NCI-H1436 (cell line): ENCODE results near the gene LRCH4.
A peak's percentile ranks its signal among the peaks of the same experiment; 100 is the strongest.

ENCODE experiments used
- DNase-seq: peaks from one replicate; lab custom pipeline; 2025; lab: John Stamatoyannopoulos, UW

Gene LRCH4, protein sequence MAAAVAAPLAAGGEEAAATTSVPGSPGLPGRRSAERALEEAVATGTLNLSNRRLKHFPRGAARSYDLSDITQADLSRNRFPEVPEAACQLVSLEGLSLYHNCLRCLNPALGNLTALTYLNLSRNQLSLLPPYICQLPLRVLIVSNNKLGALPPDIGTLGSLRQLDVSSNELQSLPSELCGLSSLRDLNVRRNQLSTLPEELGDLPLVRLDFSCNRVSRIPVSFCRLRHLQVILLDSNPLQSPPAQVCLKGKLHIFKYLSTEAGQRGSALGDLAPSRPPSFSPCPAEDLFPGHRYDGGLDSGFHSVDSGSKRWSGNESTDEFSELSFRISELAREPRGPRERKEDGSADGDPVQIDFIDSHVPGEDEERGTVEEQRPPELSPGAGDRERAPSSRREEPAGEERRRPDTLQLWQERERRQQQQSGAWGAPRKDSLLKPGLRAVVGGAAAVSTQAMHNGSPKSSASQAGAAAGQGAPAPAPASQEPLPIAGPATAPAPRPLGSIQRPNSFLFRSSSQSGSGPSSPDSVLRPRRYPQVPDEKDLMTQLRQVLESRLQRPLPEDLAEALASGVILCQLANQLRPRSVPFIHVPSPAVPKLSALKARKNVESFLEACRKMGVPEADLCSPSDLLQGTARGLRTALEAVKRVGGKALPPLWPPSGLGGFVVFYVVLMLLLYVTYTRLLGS

DNA sequence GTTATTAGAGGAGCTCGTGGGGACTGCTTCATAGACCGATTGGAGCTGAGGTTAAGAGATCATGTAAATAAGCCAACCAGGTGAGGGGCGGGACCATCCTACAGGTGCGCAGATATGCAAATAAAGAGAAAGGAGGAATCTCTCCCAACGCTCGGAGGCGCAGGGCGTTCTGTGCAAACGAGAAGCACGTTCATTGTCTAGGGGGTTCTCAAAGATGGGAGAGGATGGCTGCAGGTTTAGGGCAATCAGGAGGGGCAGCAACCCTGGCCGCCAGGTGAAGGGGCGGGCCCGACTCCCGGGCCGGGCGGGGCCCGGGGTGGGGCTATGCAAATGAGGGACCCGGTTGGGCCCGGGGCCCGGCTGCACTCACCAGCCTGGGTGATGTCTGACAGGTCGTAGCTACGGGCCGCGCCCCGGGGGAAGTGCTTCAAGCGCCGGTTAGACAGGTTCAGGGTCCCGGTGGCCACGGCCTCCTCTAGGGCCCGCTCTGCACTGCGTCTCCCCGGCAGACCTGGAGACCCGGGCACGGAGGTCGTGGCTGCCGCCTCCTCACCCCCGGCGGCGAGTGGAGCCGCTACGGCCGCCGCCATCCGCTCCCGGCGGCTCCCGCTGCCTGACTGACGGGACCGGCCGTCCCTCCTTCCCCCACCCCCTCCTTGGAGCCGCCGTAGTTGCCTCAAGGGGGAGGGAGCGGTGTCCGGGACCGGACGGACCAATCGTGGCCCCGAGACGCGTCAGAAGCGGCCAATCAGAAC, at the start of gene LRCH4:
TSS of gene LRCH4 (minus strand) at position 619 of the 755 bp plus-strand sequence. CDS start at position 590, 29 bp downstream.
- DNase-seq = no peak

DNA sequence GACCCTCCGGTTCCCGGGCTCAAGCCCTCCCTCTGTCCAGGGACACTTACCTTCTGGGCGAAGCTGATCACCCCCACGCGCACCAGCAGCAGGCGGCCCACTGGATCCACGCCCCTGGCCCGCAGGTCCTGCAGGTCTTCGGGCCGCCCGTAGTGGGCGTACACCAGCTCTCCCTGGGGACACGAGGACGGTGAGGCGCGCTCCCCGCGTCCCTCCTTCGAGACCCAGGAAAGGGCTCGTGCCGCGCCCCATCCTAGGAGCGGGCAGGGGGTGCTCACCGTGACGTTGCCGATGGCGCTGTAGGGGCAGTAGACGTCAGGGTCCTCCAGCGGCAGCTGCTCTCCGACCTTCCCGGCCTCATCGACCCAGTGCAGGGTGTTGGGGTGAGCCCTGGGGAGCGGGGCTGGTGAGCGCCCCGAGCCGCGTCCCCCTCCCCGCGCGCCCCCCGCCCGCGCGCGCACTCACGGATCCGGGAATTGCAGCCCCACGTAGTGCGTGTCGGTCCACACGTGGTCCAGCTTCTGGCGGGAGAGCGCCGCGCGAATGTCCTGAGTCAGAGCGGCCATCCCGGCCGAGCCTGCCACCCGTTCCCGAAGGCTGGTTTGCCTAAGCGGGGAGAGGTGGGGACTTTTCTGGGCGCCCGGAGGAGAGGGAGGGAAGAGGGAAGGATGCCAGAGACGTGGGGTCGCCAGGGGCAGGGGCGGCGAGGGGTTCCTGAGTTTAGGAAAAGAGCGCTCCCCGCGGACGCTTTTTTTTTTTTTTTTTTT, 47.2 kb upstream of the LRCH4 start:
- DNase-seq = peak; percentile 64

DNA sequence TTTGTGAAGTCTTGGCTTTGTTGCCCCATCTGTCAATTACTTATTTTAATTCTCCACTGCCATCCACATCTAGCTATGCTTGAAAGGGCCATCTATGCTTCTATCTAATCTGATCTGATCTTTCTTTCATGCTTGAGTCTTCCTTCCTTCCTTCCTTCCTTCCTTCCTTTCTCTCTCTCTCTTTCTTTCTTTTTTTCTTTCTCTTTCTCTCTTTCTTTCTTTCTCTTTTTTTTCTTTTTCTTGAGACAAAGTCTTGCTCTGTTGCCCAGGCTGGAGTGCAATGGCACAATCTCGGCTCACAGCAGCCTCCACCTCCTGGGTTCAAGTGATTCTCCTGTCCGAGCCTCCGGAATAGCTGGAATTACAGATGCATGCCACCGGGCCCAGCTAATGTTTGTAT, 44.1 kb upstream of the LRCH4 start:
- no peak for DNase-seq

DNA sequence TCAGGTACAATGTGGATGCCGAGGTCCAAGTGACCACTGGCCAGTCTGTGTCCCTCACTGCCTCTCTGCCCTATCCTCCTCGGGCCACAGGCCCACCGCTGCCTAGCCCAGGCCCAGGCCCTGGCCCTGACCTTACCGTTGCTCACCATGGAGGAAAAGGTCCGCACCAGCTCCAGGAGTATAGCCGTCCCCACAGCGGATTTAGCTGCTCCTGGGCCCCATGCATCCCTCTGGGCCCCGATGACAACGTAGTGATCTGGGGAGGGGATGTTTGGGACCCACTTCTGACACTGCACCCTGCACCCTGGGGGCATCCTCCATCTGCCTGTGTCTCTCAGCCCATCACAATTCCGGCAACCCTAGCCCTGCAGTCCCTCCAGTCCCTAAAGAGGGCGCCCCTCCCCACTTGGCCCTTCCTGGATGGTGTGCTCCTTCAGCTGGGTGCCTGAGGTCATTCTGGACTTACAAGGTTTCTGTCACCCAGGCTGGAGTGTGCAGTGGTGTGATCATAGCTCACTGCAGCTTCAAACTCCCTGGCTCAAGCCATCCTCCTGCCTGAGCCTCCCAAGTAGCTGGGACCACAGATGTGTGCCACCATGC, 43.3 kb upstream of the LRCH4 start:
- DNase-seq = no peak

DNA sequence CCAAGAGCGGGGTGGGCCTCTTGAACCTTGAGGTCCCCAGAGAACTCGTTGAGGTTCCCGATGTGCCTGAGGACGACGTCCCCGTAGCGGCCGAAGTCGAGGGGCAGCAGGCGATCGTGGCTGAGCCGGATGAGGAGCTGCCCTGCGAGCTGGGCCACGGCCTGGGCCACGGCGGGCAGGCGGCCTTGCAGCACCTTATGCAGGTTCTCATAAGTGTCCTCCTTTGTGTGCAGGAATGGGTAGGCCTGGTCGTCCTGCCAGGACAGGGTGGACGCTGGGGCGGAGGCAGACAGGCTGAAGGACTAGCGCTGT, 41.3 kb upstream of the LRCH4 start:
- no peak for DNase-seq

DNA sequence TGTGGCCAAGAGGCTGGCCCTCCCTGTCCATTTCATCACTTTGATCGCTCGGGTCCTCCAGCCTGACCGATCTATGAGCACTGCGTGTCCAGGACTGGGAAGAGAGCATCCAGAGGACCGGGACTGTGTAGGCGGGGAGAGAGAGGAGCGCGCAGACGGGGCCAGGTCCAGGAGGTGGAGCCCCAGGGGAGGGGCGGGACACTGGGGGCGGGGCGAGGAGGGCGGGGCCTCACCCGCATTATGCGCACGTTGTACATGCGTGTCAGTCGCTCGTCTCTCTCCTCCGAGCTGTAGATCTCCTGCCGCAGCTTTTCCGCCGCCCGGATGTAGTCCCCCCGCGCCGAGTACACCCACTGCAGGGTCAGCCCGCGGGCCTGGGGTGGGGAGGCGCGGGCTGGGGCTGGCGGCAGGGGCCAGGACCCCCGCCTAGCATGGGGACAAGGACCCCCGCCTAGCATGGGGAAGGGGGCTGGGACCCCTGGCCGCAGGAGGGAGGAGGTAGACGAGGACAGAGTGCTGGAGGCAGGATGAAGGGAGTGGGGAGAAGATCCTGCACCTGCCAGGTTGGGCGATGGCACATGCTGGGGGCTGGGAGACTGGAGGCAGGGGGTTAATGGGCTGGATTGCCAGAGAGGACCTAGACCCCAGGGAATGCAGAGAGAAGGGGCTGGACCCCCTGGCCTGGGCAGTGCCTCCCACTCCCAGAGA, 40.8 kb upstream of the LRCH4 start:
- DNase-seq = peak; percentile 74

DNA sequence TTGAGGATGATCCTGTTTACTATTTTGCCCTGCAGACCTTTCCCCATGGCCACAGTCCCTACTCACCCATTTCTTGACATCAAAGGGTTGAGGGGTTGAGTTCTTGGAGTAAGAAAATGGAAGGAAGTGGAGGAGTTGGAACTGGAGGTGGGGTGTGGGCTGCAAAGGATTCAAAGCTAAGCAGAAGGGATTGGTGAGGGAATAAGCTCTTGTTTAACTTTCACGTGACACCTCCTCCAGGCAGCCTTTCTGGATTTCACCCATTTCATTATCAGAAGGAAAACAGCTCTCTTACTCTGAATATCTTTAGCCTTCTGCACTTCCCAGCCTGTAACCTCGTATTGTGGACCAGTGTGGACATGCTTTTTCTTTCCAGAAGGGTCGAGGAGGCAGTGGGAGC, 40.1 kb upstream of the LRCH4 start:
- DNase-seq = no peak

DNA sequence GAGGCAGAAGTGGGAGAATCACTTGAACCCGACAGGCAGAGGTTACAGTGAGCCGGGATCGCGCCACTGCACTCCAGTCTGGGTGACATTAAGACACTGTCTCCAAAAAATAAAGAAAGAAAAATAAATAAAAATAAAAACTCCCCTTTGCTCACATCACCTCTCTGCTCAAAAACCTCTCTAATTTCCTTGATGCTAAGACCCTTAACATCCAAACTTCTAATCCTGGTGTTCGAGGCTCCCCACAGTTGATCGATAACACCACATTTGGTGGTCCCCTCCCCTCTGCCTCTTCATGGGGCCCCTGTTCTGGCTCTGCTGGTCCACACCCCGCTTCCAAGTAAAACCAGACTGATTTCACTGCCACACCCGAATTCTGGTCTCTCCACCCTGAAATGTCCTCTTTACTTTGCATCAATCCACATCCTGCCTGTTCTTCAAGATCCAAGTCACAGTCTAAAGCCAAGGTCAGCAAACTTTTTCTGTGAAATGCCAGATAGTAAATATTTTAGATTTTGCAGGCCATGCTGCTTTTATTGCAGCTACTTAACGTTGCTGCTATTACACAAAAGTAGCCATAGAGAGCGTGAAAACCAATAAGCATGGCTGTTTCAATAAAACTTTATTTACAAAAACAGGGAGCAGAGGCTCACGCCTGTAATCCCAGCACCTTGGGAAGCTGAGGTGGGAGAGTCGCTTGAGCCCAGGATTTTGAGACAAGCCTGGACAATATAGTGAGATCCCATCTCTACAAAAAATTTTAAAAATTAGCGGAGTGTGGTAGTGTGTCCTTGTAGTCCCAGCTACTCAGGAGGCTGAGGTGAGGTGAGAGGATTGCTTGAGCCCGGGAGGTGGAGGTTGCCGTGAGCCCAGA, 38.3 kb upstream of the LRCH4 start:
- DNase-seq = no peak

GRCh38 chr7:100621554-100621953, 35.6 kb upstream of the LRCH4 start:
- DNase-seq = no peak

DNA sequence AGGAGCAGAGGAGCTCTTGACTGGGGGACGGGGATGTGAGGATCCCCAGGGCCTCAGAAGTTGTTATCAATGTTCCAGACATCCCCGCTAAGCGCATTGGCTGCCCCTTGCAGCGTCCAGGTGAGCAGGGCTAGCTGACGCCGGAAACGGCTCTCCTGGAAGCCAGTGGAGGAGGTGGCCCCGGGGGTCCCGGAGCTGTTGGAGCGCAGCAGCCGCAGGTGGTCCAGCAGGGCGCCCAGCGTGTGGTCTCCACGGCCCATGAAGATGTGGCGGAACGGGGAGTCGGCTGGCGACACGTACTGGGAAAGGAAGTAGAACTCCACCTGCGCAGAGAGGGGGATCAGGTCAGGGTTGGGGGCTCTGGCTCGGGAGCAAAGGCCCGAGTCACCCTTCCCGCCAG, 34.9 kb upstream of the LRCH4 start:
- DNase-seq = no peak

DNA sequence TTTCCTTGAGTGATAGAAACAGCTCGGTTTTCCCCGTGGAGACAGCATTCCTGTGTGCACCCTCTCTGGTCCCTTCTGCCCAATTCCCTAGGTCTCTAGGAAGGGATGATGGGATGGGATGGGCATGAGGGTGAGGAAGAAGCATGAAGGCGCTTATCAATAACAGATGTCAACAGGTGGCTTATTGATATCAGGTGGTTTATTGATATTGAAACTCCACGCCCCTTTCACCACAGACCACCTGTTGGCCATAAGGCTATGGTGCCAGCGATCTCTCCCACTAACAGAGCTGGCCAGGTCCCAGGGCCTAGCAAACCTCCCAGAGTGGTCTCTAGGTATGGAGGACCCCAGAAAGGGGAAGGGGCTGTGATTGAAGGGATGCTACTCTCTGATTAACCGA, 34.3 kb upstream of the LRCH4 start:
- no peak for DNase-seq

DNA sequence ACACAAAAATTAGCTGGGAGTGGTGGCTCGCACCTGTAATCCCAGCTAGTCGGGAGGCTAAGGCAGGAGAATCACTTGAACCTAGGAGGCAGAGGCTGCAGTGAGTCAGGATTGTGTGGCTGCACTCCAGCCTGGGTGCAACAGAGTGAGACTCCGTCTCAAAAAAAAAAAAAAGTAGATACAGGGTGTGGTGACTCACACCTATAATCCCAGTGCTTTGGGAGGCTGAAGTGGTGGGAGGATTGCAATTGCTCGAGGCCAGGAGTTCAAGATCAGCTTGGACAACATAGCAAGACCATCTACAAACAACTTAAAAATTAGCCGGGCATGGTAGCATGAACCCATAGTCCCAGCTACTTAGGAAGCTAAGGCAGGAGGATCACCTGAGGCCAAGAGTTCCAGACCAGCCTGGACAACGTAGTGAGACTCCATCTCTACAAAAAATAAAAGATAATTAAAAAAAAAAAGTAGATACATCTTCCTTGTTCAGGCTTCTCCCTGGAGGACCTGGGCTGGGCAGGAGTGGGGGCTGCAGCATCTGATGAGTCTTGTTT, 28.5 kb upstream of the LRCH4 start:
- DNase-seq = no peak

- DNase-seq = no peak
Observed at GRCh38 chr7:100613412-100614175, 27.7 kb upstream of the LRCH4 start.

GRCh38 chr7:100612730-100613390, 26.9 kb upstream of the LRCH4 start:
- DNase-seq = no peak

DNA sequence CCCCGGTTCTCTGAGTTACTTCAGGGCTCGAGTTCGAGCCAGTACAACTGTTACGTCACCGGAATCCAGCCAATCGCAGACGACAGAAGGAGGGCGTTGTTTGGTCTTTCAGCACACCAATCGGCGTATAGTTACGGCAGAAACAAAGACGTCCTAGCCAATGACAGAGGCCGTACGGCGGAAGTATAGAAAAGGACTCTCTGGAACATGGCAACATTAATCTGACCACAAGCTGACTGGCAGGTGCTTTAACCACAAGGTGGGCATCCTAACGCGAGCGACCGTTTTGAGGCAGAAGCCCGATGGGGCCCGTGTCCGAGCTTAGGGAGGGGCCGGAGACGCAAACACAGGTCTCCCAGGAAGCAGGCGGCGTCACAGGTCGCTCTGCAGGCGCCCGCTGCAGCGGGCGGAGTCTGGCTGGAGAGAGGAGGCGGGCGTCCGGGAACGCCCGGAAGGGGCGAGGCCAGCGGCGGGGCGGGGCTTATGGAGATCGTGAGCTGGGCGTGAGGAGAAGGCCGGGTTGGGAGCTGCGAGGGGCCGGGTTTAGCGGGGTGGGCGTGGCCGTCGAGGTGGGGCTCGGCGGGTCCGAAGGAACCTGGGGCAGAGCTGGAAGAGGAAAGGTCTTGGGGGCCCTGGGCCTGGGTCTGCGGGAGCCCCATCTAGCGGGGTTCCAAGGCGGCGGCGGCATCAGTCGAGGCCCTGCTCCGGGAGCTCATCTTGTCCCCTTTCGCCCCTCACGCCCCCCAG, 26.2 kb upstream of the LRCH4 start, which contains the start of gene MOSPD3:
TSS of gene MOSPD3 (plus strand) at position 558 of the 747 bp plus-strand sequence. CDS start 252 bp downstream, outside the sequence.
- peak; percentile 99 for DNase-seq

DNA sequence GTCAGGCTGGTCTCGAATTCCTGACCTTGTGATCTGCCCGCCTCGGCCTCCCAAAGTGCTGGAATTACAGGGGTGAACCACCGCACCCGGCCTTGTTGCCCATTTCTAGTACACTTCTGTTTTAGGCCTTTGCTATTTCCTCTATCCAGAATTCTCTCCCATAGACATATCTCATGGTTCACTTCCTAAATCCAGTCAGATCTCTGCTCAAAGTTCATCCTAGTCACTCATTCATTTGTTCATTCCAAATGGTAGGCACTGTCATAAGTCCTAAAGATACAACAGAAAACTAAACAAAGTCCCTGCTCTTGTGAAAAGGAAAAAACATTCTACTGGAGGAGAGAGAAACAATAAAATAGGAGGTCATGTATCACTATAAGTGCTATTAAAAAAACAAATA, 24.0 kb upstream of the LRCH4 start:
- DNase-seq = no peak

GRCh38 chr7:100607111-100607510, 21.2 kb upstream of the LRCH4 start:
- no peak for DNase-seq

GRCh38 chr7:100606313-100606712, 20.4 kb upstream of the LRCH4 start:
- DNase-seq = no peak
